Suprapubic skin (tissue), 3 donors: ENCODE measurements around the gene FRAT1.

Source experiments
- POLR2A ChIP-seq, 2 donors: fragments of 450-650 bp; IDR thresholded peaks; one replicate each; pipeline ENCODE4 v1.6.1; 2017; ENCODE audit warnings: antibody characterized with exemption in 2 of 2, mild to moderate bottlenecking in 2 of 2, moderate library complexity in 2 of 2
- TF ChIP-seq, protein P1 (sequence below), 2 donors: fragments of 200-600 bp in 1 of 2; fragments of 450-650 bp in 1 of 2; sonication (generic) in 1 of 2; IDR thresholded peaks; one replicate each; pipeline ENCODE4 v1.5.1; 2016 to 2019; ENCODE audit warnings: antibody characterized with exemption in 2 of 2, mild to moderate bottlenecking in 1 of 2, moderate library complexity in 1 of 2

DNA sequence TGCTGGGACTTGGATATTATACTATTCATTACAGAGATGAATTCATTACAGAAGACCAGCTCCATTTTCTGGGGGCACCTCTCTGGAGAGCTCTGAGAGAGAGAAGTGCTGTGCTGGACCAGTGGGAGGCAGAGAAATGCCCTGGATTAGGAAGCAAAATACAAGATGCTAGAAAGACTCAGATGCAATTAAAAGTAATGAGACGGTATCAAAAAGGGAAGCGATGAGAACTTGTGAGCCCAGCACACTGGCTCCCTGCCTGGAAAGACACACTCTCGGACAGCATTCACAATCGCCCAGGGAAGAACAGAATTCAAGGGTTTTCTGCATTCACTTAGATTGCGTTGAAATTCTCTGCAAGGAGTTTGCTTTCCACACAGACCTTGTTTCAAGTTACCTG is 19.0 kb downstream of the FRAT1 start:
- TF ChIP-seq, protein P1, sequence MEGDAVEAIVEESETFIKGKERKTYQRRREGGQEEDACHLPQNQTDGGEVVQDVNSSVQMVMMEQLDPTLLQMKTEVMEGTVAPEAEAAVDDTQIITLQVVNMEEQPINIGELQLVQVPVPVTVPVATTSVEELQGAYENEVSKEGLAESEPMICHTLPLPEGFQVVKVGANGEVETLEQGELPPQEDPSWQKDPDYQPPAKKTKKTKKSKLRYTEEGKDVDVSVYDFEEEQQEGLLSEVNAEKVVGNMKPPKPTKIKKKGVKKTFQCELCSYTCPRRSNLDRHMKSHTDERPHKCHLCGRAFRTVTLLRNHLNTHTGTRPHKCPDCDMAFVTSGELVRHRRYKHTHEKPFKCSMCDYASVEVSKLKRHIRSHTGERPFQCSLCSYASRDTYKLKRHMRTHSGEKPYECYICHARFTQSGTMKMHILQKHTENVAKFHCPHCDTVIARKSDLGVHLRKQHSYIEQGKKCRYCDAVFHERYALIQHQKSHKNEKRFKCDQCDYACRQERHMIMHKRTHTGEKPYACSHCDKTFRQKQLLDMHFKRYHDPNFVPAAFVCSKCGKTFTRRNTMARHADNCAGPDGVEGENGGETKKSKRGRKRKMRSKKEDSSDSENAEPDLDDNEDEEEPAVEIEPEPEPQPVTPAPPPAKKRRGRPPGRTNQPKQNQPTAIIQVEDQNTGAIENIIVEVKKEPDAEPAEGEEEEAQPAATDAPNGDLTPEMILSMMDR (IDR thresholded peaks at IDR 0.05): no peak
- TF ChIP-seq POLR2A (IDR thresholded peaks at IDR 0.05): no peak
